Lower leg skin (tissue), 4 donors: Measurements from ENCODE around the gene NMNAT3. TPM values are rescaled to one million over a fixed set of nuclear protein-coding genes. Genes with fewer than 3 reads are reported as not detected.

Experiments
- DNase-seq, 2 donors: peaks; one replicate each; pipeline ENCODE4 v3.0.0-alpha.2; 2019; ENCODE audit warnings: low spot score in 2 of 2
- H3K4me3 ChIP-seq: fragments of 200-600 bp; sonication (generic); 2 replicates; pipeline ENCODE4 v1.5.1; 2017; ENCODE audit warnings: mild to moderate bottlenecking, low read depth; ENCODE audit not compliant: poor library complexity, severe bottlenecking
- CTCF ChIP-seq, 3 donors: fragments of 450-650 bp; IDR thresholded peaks; one replicate each; pipeline ENCODE4 v1.5.1; 2016; ENCODE audit warnings: antibody characterized with exemption in 3 of 3, mild to moderate bottlenecking in 3 of 3, moderate library complexity in 2 of 3
- POLR2A ChIP-seq, 2 donors: fragments of 450-650 bp; IDR thresholded peaks; one replicate each; pipeline ENCODE4 v1.6.1; 2016 to 2017; ENCODE audit warnings: antibody characterized with exemption in 2 of 2, mild to moderate bottlenecking in 1 of 2, moderate library complexity in 1 of 2
- WGBS, 2 donors: methylation state at CpG; one replicate each; pipeline ENCODE4 v1.1.5; 2018; 5-methylcytosine and 5-hydroxymethylcytosine counted together
- intact Hi-C: fragments of 100-400 bp; cut with DNase I; formaldehyde crosslinking; loops from one replicate; pipeline ENCODE4 v1.15.0; 2023; ENCODE audit warnings: low total_unique reads
- total RNA-seq, 4 donors: library from RNA; depleted of rRNA; stranded (reverse); fragments of >200 nt; gene quantifications; one replicate each; pipeline ENCODE4 v1.1.0, GENCODE V29; 2016

NMNAT3 gene
- total RNA-seq, 4 donors from 2014 or later: 33.6 to 41.9 (median 37.5) TPM

GRCh38 chr3:139561959-139562676 lies 115.7 kb downstream of the NMNAT3 start:
- 27 to 29% methylated on average over 1 of the region's 1 CpG for WGBS, 2 donors
- no peak overlapping the region for H3K4me3 ChIP-seq
- no peak for DNase-seq
- intact Hi-C loops: loop anchor here (5.0 kb wide), 1 partner anchor 130 kb away; no protein-coding TSS in a partner anchor
- TF ChIP-seq POLR2A (IDR thresholded peaks at IDR 0.05): no peak
- no peak for TF ChIP-seq CTCF (IDR thresholded peaks at IDR 0.05)

- TF ChIP-seq POLR2A (IDR thresholded peaks at IDR 0.05): no peak
- TF ChIP-seq CTCF (IDR thresholded peaks at IDR 0.05): no peak
- no peak for DNase-seq
- intact Hi-C loops: loop anchor here (5.0 kb wide), 1 partner anchor 129 kb away; no protein-coding TSS in a partner anchor
- WGBS, 2 donors: 73 to 78% methylated on average over 7 of the region's 7 CpGs
- H3K4me3 ChIP-seq: no peak overlapping the region
Measured at GRCh38 chr3:139561255-139561817, 116.4 kb downstream of the NMNAT3 start.

GRCh38 chr3:139560411-139560810 lies 117.4 kb downstream of the NMNAT3 start:
- no peak for DNase-seq
- whole genome bisulfite sequencing, 2 donors: 76 to 78% methylated on average over 3 of the region's 3 CpGs
- H3K4me3 ChIP-seq: no peak overlapping the region
- no peak for TF ChIP-seq POLR2A (IDR thresholded peaks at IDR 0.05)
- no peak for TF ChIP-seq CTCF (IDR thresholded peaks at IDR 0.05)
- intact Hi-C loops: loop anchor here (5.0 kb wide), 1 partner anchor 128 kb away; no protein-coding TSS in a partner anchor

- 41 to 43% methylated on average over 5 of the region's 5 CpGs for WGBS, 2 donors
- H3K4me3 ChIP-seq: no peak overlapping the region
Measured at GRCh38 chr3:139559541-139559940, 118.2 kb downstream of the NMNAT3 start.

More at GRCh38 chr3:139559541-139559940, 118.2 kb downstream of the NMNAT3 start:
- DNase-seq: no peak
- TF ChIP-seq CTCF (IDR thresholded peaks at IDR 0.05) (no peak), POLR2A (IDR thresholded peaks at IDR 0.05) (no peak)
- intact Hi-C loops: no loop called here
